Measurements from ENCODE around the gene FKBP1A.

DNA sequence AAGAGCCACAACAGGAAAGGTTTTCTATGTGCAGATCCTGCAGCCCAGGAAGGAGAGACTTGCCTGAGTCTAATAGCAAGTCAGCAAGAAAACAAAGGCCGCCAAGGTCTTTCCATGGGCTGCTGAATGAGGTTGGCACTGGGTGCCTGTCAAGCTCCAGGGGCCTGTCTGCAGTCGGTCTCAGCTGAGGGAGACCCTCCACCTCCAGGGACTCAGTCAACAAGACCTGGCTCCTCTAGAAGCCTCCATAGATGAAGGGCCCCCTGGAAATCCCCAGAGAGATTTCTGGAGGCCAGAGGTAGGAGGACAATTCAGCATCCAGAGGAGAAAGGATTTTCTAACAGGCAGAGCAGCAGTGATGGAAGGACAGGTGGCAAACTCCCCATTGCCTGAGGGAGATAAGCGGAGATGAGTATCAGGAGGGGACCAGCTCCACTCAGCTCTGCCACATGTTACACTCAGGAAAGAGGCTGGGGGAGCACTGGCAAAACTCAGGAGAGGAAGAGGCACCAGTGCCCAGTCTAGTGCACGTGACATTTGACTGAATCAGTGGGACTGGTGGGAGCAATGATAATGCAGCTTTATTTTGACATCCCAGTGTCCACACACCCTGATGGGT, 33.5 kb upstream of the FKBP1A start:
- TF ChIP-seq CEBPB (IDR thresholded peaks at IDR 0.05) (no peak), RAD21 (IDR thresholded peaks at IDR 0.05; ENCODE audit: low read depth) (no peak), EP300 (IDR thresholded peaks at IDR 0.05; ENCODE audit: borderline replicate concordance) (no peak), ZBTB7A (IDR thresholded peaks at IDR 0.05; ENCODE audit: low read depth) (no peak), EGR1 (IDR thresholded peaks at IDR 0.05) (no peak)

Data from Ishikawa (cell line).